Peyer's patch (tissue), 4 donors: ENCODE results near the gene SLC25A11.

Experiments used
- POLR2A ChIP-seq, 2 donors: fragments of 450-650 bp; IDR thresholded peaks; one replicate each; pipeline ENCODE4 v1.5.1; 2017; ENCODE audit warnings: antibody characterized with exemption in 2 of 2, mild to moderate bottlenecking in 2 of 2, moderate library complexity in 2 of 2
- TF ChIP-seq, protein P1 (sequence below), 6 experiments: fragments of 450-650 bp in 4 of 6; fragments of 200-600 bp in 2 of 6; sonication (generic) in 1 of 6; IDR thresholded peaks; one replicate each; pipeline ENCODE4 v1.5.1; 2017 to 2019; ENCODE audit warnings: antibody characterized with exemption in 6 of 6, mild to moderate bottlenecking in 3 of 6, moderate library complexity in 1 of 6

DNA sequence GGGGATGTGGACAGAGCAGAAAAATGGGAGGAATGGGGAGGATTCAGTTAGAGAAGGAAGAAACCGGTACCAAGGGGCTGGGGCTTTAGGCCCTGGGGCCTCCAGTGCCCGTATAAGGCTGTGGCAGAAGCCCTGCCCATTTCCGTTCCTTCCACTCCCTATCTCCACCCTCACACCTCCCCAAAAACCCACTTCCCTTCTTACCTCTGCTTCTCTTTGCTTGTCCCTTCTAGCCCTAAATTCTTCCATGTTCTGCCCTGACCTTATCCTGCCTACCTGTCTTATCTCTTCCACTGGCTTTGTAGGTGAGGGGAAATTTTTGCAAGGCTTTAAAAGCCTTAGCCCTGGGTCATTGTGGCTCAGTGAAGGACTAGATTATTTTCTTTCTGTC lies 4.3 kb upstream of the SLC25A11 start:
- TF ChIP-seq, protein P1, sequence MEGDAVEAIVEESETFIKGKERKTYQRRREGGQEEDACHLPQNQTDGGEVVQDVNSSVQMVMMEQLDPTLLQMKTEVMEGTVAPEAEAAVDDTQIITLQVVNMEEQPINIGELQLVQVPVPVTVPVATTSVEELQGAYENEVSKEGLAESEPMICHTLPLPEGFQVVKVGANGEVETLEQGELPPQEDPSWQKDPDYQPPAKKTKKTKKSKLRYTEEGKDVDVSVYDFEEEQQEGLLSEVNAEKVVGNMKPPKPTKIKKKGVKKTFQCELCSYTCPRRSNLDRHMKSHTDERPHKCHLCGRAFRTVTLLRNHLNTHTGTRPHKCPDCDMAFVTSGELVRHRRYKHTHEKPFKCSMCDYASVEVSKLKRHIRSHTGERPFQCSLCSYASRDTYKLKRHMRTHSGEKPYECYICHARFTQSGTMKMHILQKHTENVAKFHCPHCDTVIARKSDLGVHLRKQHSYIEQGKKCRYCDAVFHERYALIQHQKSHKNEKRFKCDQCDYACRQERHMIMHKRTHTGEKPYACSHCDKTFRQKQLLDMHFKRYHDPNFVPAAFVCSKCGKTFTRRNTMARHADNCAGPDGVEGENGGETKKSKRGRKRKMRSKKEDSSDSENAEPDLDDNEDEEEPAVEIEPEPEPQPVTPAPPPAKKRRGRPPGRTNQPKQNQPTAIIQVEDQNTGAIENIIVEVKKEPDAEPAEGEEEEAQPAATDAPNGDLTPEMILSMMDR (IDR thresholded peaks at IDR 0.05), result no peak
- no peak for TF ChIP-seq POLR2A (IDR thresholded peaks at IDR 0.05)
